HEK293 (cell line): ENCODE results near the gene ZBED3.

Experiments
- KLF9 ChIP-seq: fragments of 450-650 bp; formaldehyde crosslinking; IDR thresholded peaks from 2 replicates; pipeline ENCODE4 v1.5.1; 2016; ENCODE audit warnings: missing biosample characterization, missing genetic modification characterization, low read depth
- SP7 ChIP-seq: fragments of 450-650 bp; formaldehyde crosslinking; IDR thresholded peaks from 2 replicates; pipeline ENCODE4 v1.5.1; 2016; ENCODE audit warnings: missing biosample characterization, missing genetic modification characterization
- WT1 ChIP-seq: fragments of 450-650 bp; formaldehyde crosslinking; IDR thresholded peaks from 2 replicates; pipeline ENCODE4 v1.5.1; 2016; ENCODE audit warnings: missing biosample characterization, missing genetic modification characterization
- YY1 ChIP-seq: fragments of 450-650 bp; formaldehyde crosslinking; IDR thresholded peaks from 2 replicates; pipeline ENCODE4 v1.5.1; 2018; ENCODE audit warnings: missing biosample characterization, missing genetic modification characterization
- ZBTB20 ChIP-seq: fragments of 450-650 bp; formaldehyde crosslinking; IDR thresholded peaks from 2 replicates; pipeline ENCODE4 v1.5.1; 2016; ENCODE audit warnings: missing biosample characterization, missing genetic modification characterization
- ZNF23 ChIP-seq: fragments of 450-650 bp; formaldehyde crosslinking; IDR thresholded peaks from 2 replicates; pipeline ENCODE4 v1.5.1; 2016; ENCODE audit warnings: missing biosample characterization, missing genetic modification characterization, borderline replicate concordance
- ZNF239 ChIP-seq: fragments of 450-650 bp; formaldehyde crosslinking; IDR thresholded peaks from 2 replicates; pipeline ENCODE4 v1.5.1; 2016; ENCODE audit warnings: missing biosample characterization, missing genetic modification characterization
- ZNF324 ChIP-seq: fragments of 450-650 bp; formaldehyde crosslinking; IDR thresholded peaks from 2 replicates; pipeline ENCODE4 v1.5.1; 2016; ENCODE audit warnings: missing biosample characterization, missing genetic modification characterization
- ZNF555 ChIP-seq: fragments of 450-650 bp; formaldehyde crosslinking; conservative IDR thresholded peaks from 2 replicates; pipeline ENCODE4 v1.5.1; 2017; ENCODE audit warnings: missing biosample characterization, mild to moderate bottlenecking, missing genetic modification characterization, inconsistent platforms
- ZNF561 ChIP-seq: fragments of 450-650 bp; IDR thresholded peaks from 2 replicates; pipeline ENCODE4 v1.5.1; 2018; ENCODE audit warnings: missing biosample characterization, missing genetic modification characterization, borderline replicate concordance
- ZNF629 ChIP-seq: fragments of 450-650 bp; formaldehyde crosslinking; IDR thresholded peaks from 2 replicates; pipeline ENCODE4 v1.5.1; 2017; ENCODE audit warnings: missing biosample characterization, missing genetic modification characterization
- ZSCAN23 ChIP-seq: fragments of 450-650 bp; formaldehyde crosslinking; IDR thresholded peaks from 2 replicates; pipeline ENCODE4 v1.5.1; 2016; ENCODE audit warnings: missing biosample characterization, missing genetic modification characterization
- TF ChIP-seq, protein P1 (sequence below): fragments of 450-650 bp; formaldehyde crosslinking; IDR thresholded peaks from 2 replicates; pipeline ENCODE4 v1.5.1; 2016; ENCODE audit warnings: missing biosample characterization, missing genetic modification characterization, low read depth
- TF ChIP-seq, protein P2 (sequence below): fragments of 450-650 bp; formaldehyde crosslinking; IDR thresholded peaks from 2 replicates; pipeline ENCODE4 v1.5.1; 2016; ENCODE audit warnings: missing biosample characterization, missing genetic modification characterization
- TF ChIP-seq, protein P3 (sequence below): fragments of 450-650 bp; formaldehyde crosslinking; IDR thresholded peaks from 2 replicates; pipeline ENCODE4 v1.5.1; 2016; ENCODE audit warnings: missing biosample characterization, missing genetic modification characterization
- TF ChIP-seq, protein P4 (sequence below): fragments of 450-650 bp; formaldehyde crosslinking; IDR thresholded peaks from 2 replicates; pipeline ENCODE4 v1.5.1; 2016; ENCODE audit warnings: missing biosample characterization, missing genetic modification characterization
- TF ChIP-seq, protein P5 (sequence below): fragments of 450-650 bp; formaldehyde crosslinking; IDR thresholded peaks from 2 replicates; pipeline ENCODE4 v1.5.1; 2016; ENCODE audit warnings: missing biosample characterization, missing genetic modification characterization
- TF ChIP-seq, protein P6 (sequence below): fragments of 450-650 bp; formaldehyde crosslinking; optimal IDR thresholded peaks from 2 replicates; pipeline ENCODE3; 2016; ENCODE audit warnings: missing biosample characterization, mild to moderate bottlenecking, missing genetic modification characterization
- TF ChIP-seq, protein P7 (sequence below): fragments of 450-650 bp; formaldehyde crosslinking; IDR thresholded peaks from 2 replicates; pipeline ENCODE4 v1.5.1; 2016; ENCODE audit warnings: missing biosample characterization, missing genetic modification characterization
- TF ChIP-seq, protein P8 (sequence below): IDR thresholded peaks from 2 replicates; pipeline ENCODE4 v1.6.1; 2011; ENCODE audit warnings: mild to moderate bottlenecking, low read depth, low read length, borderline replicate concordance

Gene ZBED3

DNA sequence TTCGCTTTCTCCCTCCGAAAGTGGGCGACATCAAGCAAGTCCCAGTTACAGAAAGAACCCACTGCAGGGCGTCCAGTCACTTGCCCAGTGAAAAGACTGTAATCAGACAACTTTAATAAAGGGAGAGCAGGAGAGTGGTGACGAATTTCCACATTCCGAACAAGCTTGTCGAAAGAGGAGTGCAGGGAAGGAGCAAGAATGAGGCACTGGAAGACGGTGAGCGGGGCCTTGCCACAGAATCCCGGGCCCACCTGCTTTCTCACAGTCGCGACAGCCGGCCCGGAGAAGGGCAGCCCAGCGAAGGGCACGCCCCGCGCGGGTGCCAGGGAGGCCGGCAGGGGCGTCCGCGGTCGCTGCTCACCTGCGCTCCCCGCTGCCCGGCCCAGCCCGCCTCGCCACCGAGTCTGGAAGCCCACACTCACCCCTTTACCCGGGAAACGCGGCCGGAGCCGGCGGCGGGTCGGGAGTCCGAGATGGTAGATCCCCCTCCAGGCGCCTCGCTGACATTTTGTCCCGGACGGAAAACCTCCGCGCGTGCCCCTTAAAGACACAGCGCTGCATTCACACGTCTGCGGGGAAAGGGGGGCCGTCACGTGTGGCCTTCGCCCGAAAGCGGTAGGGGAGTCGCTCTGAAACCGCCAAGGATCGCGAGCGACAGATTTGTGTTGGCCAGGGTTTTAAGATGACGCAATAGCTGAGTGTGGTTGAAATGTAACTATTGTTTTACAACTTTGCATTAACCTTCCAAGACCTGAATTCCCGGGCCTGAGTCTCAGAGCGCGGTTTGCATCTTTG, at the start of gene ZBED3 (continued):
- TF ChIP-seq ZNF324 (tag by site-specific recombination) (peak; percentile 69; the same call in 1 of the 2 replicates), KLF9 (tag by site-specific recombination) (peak; percentile 53), WT1 (tag by site-specific recombination) (peak; percentile 45; the same call in 1 of the 2 replicates), YY1 (peak; percentile 40; the same call in 1 of the 2 replicates), ZNF239 (no peak), SP7 (tag by site-specific recombination) (peak; percentile 33), ZBTB20 (tag by site-specific recombination) (peak; percentile 90), ZSCAN23 (tag by site-specific recombination) (0 out of 2 replicates have a peak, but pooled peaks have one; percentile 45), ZNF23 (tag by site-specific recombination) (no peak), ZNF555 (tag by site-specific recombination) (no peak), ZNF561 (tag by site-specific recombination) (peak; percentile 63; the same call in 1 of the 2 replicates), ZNF629 (tag by site-specific recombination) (peak; percentile 96)
- TF ChIP-seq, protein P1, sequence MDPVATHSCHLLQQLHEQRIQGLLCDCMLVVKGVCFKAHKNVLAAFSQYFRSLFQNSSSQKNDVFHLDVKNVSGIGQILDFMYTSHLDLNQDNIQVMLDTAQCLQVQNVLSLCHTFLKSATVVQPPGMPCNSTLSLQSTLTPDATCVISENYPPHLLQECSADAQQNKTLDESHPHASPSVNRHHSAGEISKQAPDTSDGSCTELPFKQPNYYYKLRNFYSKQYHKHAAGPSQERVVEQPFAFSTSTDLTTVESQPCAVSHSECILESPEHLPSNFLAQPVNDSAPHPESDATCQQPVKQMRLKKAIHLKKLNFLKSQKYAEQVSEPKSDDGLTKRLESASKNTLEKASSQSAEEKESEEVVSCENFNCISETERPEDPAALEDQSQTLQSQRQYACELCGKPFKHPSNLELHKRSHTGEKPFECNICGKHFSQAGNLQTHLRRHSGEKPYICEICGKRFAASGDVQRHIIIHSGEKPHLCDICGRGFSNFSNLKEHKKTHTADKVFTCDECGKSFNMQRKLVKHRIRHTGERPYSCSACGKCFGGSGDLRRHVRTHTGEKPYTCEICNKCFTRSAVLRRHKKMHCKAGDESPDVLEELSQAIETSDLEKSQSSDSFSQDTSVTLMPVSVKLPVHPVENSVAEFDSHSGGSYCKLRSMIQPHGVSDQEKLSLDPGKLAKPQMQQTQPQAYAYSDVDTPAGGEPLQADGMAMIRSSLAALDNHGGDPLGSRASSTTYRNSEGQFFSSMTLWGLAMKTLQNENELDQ (tag by site-specific recombination), result no peak
- TF ChIP-seq, protein P2, sequence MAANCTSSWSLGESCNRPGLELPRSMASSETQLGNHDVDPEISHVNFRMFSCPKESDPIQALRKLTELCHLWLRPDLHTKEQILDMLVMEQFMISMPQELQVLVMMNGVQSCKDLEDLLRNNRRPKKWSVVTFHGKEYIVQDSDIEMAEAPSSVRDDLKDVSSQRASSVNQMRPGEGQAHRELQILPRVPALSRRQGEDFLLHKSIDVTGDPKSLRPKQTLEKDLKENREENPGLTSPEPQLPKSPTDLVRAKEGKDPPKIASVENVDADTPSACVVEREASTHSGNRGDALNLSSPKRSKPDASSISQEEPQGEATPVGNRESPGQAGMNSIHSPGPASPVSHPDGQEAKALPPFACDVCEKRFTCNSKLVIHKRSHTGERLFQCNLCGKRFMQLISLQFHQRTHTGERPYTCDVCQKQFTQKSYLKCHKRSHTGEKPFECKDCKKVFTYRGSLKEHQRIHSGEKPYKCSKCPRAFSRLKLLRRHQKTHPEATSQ (tag by site-specific recombination), result no peak
- TF ChIP-seq, protein P3, sequence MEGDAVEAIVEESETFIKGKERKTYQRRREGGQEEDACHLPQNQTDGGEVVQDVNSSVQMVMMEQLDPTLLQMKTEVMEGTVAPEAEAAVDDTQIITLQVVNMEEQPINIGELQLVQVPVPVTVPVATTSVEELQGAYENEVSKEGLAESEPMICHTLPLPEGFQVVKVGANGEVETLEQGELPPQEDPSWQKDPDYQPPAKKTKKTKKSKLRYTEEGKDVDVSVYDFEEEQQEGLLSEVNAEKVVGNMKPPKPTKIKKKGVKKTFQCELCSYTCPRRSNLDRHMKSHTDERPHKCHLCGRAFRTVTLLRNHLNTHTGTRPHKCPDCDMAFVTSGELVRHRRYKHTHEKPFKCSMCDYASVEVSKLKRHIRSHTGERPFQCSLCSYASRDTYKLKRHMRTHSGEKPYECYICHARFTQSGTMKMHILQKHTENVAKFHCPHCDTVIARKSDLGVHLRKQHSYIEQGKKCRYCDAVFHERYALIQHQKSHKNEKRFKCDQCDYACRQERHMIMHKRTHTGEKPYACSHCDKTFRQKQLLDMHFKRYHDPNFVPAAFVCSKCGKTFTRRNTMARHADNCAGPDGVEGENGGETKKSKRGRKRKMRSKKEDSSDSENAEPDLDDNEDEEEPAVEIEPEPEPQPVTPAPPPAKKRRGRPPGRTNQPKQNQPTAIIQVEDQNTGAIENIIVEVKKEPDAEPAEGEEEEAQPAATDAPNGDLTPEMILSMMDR (tag by site-specific recombination), result peak; percentile 75
- TF ChIP-seq, protein P4, sequence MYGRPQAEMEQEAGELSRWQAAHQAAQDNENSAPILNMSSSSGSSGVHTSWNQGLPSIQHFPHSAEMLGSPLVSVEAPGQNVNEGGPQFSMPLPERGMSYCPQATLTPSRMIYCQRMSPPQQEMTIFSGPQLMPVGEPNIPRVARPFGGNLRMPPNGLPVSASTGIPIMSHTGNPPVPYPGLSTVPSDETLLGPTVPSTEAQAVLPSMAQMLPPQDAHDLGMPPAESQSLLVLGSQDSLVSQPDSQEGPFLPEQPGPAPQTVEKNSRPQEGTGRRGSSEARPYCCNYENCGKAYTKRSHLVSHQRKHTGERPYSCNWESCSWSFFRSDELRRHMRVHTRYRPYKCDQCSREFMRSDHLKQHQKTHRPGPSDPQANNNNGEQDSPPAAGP (tag by site-specific recombination), result peak; percentile 23; the same call in 1 of the 2 replicates
- TF ChIP-seq, protein P5, sequence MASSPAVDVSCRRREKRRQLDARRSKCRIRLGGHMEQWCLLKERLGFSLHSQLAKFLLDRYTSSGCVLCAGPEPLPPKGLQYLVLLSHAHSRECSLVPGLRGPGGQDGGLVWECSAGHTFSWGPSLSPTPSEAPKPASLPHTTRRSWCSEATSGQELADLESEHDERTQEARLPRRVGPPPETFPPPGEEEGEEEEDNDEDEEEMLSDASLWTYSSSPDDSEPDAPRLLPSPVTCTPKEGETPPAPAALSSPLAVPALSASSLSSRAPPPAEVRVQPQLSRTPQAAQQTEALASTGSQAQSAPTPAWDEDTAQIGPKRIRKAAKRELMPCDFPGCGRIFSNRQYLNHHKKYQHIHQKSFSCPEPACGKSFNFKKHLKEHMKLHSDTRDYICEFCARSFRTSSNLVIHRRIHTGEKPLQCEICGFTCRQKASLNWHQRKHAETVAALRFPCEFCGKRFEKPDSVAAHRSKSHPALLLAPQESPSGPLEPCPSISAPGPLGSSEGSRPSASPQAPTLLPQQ (tag by site-specific recombination), result peak; percentile 98
- TF ChIP-seq, protein P6, sequence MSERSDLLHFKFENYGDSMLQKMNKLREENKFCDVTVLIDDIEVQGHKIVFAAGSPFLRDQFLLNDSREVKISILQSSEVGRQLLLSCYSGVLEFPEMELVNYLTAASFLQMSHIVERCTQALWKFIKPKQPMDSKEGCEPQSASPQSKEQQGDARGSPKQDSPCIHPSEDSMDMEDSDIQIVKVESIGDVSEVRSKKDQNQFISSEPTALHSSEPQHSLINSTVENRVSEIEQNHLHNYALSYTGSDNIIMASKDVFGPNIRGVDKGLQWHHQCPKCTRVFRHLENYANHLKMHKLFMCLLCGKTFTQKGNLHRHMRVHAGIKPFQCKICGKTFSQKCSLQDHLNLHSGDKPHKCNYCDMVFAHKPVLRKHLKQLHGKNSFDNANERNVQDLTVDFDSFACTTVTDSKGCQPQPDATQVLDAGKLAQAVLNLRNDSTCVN (tag by site-specific recombination), result peak; percentile 85
- TF ChIP-seq, protein P7, sequence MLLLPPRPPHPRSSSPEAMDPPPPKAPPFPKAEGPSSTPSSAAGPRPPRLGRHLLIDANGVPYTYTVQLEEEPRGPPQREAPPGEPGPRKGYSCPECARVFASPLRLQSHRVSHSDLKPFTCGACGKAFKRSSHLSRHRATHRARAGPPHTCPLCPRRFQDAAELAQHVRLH (tag by site-specific recombination), result peak; percentile 50; the same call in 1 of the 2 replicates
- TF ChIP-seq, protein P8, sequence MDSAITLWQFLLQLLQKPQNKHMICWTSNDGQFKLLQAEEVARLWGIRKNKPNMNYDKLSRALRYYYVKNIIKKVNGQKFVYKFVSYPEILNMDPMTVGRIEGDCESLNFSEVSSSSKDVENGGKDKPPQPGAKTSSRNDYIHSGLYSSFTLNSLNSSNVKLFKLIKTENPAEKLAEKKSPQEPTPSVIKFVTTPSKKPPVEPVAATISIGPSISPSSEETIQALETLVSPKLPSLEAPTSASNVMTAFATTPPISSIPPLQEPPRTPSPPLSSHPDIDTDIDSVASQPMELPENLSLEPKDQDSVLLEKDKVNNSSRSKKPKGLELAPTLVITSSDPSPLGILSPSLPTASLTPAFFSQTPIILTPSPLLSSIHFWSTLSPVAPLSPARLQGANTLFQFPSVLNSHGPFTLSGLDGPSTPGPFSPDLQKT, result no peak
